Heart left ventricle (tissue), 16 donors: ENCODE results near the gene KDM5B. TPM values are rescaled to one million over a fixed set of nuclear protein-coding genes. Genes with fewer than 3 reads are reported as not detected.

Experiments used
- ATAC-seq, 4 donors: fragments of 200-7000 bp; cut with Tn5 transposase; one replicate each; pipeline ENCODE4 v1.9.1; 2020 to 2022; ENCODE audit warnings: moderate library complexity in 4 of 4, mild to moderate bottlenecking in 3 of 4, moderate number of reproducible peaks in 1 of 4
- DNase-seq, 5 donors: peaks; one replicate each; pipeline ENCODE4 v3.0.0-alpha.2; 2020
- H3K27ac ChIP-seq, 12 donors: fragments of 200-600 bp; sonication (generic) in 4 of 12; one replicate each; pipeline versions ENCODE4 v1.5.0 to v1.8.0; 2016 to 2022; ENCODE audit warnings: mild to moderate bottlenecking in 2 of 12
- H3K27me3 ChIP-seq, 9 donors: fragments of 200-600 bp; sonication (generic) in 2 of 9; one replicate each; pipeline versions ENCODE4 v1.5.1 to v1.8.0; 2016 to 2022; ENCODE audit warnings: mild to moderate bottlenecking in 3 of 9
- H3K36me3 ChIP-seq, 9 donors: fragments of 200-600 bp; sonication (generic) in 2 of 9; one replicate each; pipeline versions ENCODE4 v1.5.0 to v1.8.0; 2018 to 2022; ENCODE audit warnings: mild to moderate bottlenecking in 2 of 9
- H3K4me1 ChIP-seq, 12 donors: fragments of 200-600 bp; sonication (generic) in 4 of 12; one replicate each; pipeline versions ENCODE4 v1.5.0 to v1.8.0; 2016 to 2022; ENCODE audit warnings: mild to moderate bottlenecking in 3 of 12
- H3K4me3 ChIP-seq, 12 donors: fragments of 200-600 bp; sonication (generic) in 4 of 12; one replicate each; pipeline versions ENCODE4 v1.5.0 to v1.8.0; 2017 to 2022; ENCODE audit warnings: mild to moderate bottlenecking in 9 of 12, moderate library complexity in 4 of 12
- H3K9me3 ChIP-seq, 12 donors: fragments of 200-600 bp; sonication (generic) in 4 of 12; one replicate each; pipeline versions ENCODE4 v1.5.0 to v1.8.0; 2016 to 2022; ENCODE audit warnings: mild to moderate bottlenecking in 1 of 12
- CTCF ChIP-seq, 12 donors: fragments of 200-600 bp; sonication (generic) in 4 of 12; IDR thresholded peaks; one replicate each; pipeline versions ENCODE4 v1.5.0 to v1.8.0; 2018 to 2022; ENCODE audit warnings: antibody characterized with exemption in 12 of 12, mild to moderate bottlenecking in 5 of 12
- POLR2A ChIP-seq, 2 donors: fragments of 450-650 bp; IDR thresholded peaks; one replicate each; pipeline ENCODE4 v1.6.1; 2017; ENCODE audit warnings: antibody characterized with exemption in 2 of 2, mild to moderate bottlenecking in 2 of 2, moderate library complexity in 2 of 2
- WGBS, 4 donors: extraction: QIAGEN DNeasy Blood & Tissue Kit in 2 of 4; methylation state at CpG; one replicate each; pipeline versions ENCODE4 v1.1.5 to v1.1.7; 2013 to 2018; 5-methylcytosine and 5-hydroxymethylcytosine counted together
- intact Hi-C, 10 donors: fragments of 100-400 bp; cut with DNase I; formaldehyde crosslinking; loops; one replicate each; pipeline versions ENCODE4 v1.11.1 to v1.14.2; 2022
- polyA plus RNA-seq, 2 donors: library from polyadenylated mRNA; stranded (reverse); fragments of 200-250 nt; gene quantifications; one replicate each; pipeline ENCODE4 v1.2.3, GENCODE V29; 2013
- total RNA-seq, 9 donors: library from RNA; depleted of rRNA in 2 of 9; stranded (reverse); fragments of >200 nt in 2 of 9; fragmentation: NEBNext Ultra II Directional in 3 of 9; extraction: Animal tissue kit (Norgen Biotek cat#: 25700) in 3 of 9; gene quantifications; one replicate each; pipeline versions ENCODE4 v1.1.0 to v1.2.4, GENCODE V29; 2016 to 2023
- donor health status: ischemic (EF 13 %, LVEDD 7.1; RV severe dilation, severe dysfunction).
- donor health status: healthy with polysubstance abuse.
- donor health status: DM: no; HTN: yes; CAD: no.
- donor health status: DM: no; HTN: no; CAD: no.
- donor health status: ischemic (EF 25% LVEDD 6.9; RV normal size, moderate dysfunction).
- donor health status: ischemic (EF 25% LVEDD 5.7; RV mildly dilated, moderate dysfunction).
- donor health status: healthy.
- donor health status: DM: yes; HTN: yes; CAD: no.
- donor health status: ischemic (EF 35%, LVEDD 5.7; RV mildly dilated, moderate dysfunction).
- donor health status: nonischemic (EF 11% LVEDD 7.7; RV severe dilation, severe dysfunction).
- donor health status: DM: yes; HTN: yes; CAD: no.
- donor health status: PGD.
- donor health status: ischemic (EF 29% LVEDD 5.4; RV normal size, mild dysfunction).
- donor health status: nonischemic (EF 23%, LVEDD 6.1; RV moderate dilation, normal function).

Gene KDM5B
- total and polyA plus RNA-seq, 11 donors, result 5.2 to 22.9 (median 14.1) TPM

DNA sequence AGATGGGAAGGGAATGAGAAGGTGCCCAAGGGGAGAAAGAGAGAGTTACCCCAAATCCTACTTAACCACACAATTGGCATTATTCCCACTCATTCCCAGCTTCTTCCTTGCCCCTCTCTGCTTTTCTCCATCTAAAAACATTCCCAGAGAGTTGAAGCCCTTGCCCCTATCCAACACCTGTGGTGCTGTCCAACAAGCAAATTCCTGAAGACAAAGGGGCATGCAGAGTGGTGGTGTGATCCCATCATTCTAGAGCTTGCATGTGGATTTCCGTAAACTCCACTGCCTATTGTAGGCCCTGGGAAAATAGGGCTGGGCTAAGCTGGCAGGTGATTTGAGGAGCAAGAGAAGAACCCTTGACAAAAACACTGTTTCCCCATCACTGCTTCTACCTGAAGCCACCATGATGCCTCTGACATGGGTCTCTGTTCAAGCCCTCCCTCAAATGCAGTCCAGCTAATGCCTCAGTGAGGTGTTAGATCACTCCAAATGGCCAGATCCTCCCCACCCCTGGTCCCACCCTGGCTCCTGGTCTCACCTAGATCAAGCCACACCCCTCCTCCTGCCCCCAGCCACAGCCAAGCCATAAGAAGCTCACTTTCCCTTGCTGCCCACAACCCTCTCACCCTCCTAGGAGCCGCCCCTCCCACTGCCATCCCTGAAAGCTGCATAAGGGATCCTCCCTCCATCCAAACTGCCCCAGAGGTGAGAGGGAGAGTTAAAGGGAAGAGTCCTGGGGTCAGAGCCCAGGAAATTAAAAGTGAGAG lies 127.5 kb downstream of the KDM5B start:
- TF ChIP-seq POLR2A (IDR thresholded peaks at IDR 0.05), result no peak
- no peak for TF ChIP-seq CTCF (IDR thresholded peaks at IDR 0.05)
- Histone ChIP-seq H3K36me3 (no peaks in the 10 kb centered on the region), H3K27me3 (peaks cover 0 to 61% (median 11%) of the 10 kb centered on the region in 9 donors)

GRCh38 chr1:202679406-202680177 lies 128.6 kb downstream of the KDM5B start:
- H3K36me3 ChIP-seq, result no peaks in the 10 kb centered on the region
- H3K9me3 ChIP-seq, result peaks cover 0 to 10% (median 3%) of the 10 kb centered on the region in 12 donors
- H3K4me3 ChIP-seq, result no peak overlapping the region
- no peaks in the 10 kb centered on the region for H3K4me1 ChIP-seq
- no peak overlapping the region for H3K27ac ChIP-seq
- TF ChIP-seq CTCF (IDR thresholded peaks at IDR 0.05), result no peak
- no peak for TF ChIP-seq POLR2A (IDR thresholded peaks at IDR 0.05)
- ATAC-seq (no peak), DNase-seq (no peak)
- H3K27me3 ChIP-seq, result peaks cover 0 to 59% (median 7%) of the 10 kb centered on the region in 9 donors
- intact Hi-C loops, result no loop called here
- WGBS, 4 donors, result 64 to 76% (median 68%) methylated on average over 4 of the region's 4 CpGs

More for the DNA sequence above, 127.5 kb downstream of the KDM5B start:
- Histone ChIP-seq H3K4me1 (no peaks in the 10 kb centered on the region), H3K4me3 (no peak overlapping the region), H3K9me3 (peaks cover 0 to 10% (median 3%) of the 10 kb centered on the region in 12 donors), H3K27ac (no peak overlapping the region)
- WGBS, 4 donors, result 65 to 75% (median 68%) methylated on average over 2 of the region's 2 CpGs
- ATAC-seq (no peak), DNase-seq (no peak)
- intact Hi-C loops, result no loop called here

DNA sequence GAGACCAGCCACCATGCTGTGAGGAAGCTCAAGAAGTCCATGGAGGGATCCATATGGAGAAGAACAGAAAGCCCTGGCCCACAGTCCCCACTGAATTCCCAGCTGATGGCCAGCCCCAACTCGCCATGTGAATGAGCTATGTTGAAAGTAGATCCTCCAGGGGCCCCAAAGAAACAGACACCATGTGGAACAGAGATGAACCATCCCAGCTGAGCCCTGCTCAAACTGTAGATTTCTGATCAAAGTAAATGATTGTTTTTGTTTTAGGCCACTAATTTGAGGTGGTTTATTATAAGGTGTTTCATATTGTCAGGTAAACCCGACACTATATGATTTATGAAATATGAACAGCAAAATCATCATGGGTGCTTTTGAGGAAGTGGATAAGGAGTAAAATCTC lies 130.8 kb downstream of the KDM5B start:
- WGBS, 4 donors, result 83 to 89% (median 86%) methylated on average over 2 of the region's 2 CpGs
- no peak for TF ChIP-seq CTCF (IDR thresholded peaks at IDR 0.05)
- no peak for TF ChIP-seq POLR2A (IDR thresholded peaks at IDR 0.05)
- ATAC-seq (no peak), DNase-seq (no peak)
- Histone ChIP-seq H3K27ac (no peak overlapping the region), H3K9me3 (peaks cover 0 to 10% (median 3%) of the 10 kb centered on the region in 12 donors), H3K4me1 (no peaks in the 10 kb centered on the region), H3K36me3 (no peaks in the 10 kb centered on the region), H3K27me3 (peaks cover 0 to 55% (median 7%) of the 10 kb centered on the region in 9 donors), H3K4me3 (no peak overlapping the region)
- intact Hi-C loops, result no loop called here

Other genes with a start within 250 kb of the KDM5B start
- under 1 TPM in 4 of 9 donors, not detected in 5; 0.03 to 0.09 (median 0.07) TPM for gene SYT2, start 98.0 kb downstream of the KDM5B start, total RNA-seq
- gene SYT2, start 98.0 kb downstream of the KDM5B start, polyA plus RNA-seq, result under 1 TPM in 1 of 2 donors, not detected in 1; 0.04 TPM
- gene PCAT6, start 2.5 kb upstream of the KDM5B start, total RNA-seq, result 1 to 10 TPM in 5 of 9 donors, under 1 TPM in 3, not detected in 1; 0.39 to 2.5 (median 1.0) TPM
- 1 to 10 TPM in 1 of 2 donors, under 1 TPM in 1; 0.55 to 1.9 TPM for gene PCAT6, start 2.5 kb upstream of the KDM5B start, polyA plus RNA-seq
- 1 to 10 TPM; 3.6 to 9.2 (median 5.3) TPM for gene RABIF, start 80.7 kb upstream of the KDM5B start, total RNA-seq
- 10 to 100 TPM in 1 of 2 donors, 1 to 10 TPM in 1; 3.8 to 12.1 TPM for gene RABIF, start 80.7 kb upstream of the KDM5B start, polyA plus RNA-seq
- 10 to 100 TPM; 16.1 to 30.1 (median 21.5) TPM for gene KLHL12, start 118.8 kb upstream of the KDM5B start, total RNA-seq
- 10 to 100 TPM; 10.4 to 17.2 TPM for gene KLHL12, start 118.8 kb upstream of the KDM5B start, polyA plus RNA-seq
- gene ADIPOR1, start 149.9 kb upstream of the KDM5B start, total RNA-seq, result 100 to 1,000 TPM in 5 of 9 donors, 10 to 100 TPM in 4; 91.4 to 155 (median 102) TPM
- 100 to 1,000 TPM in 1 of 2 donors, 10 to 100 TPM in 1; 57.4 to 154 TPM for gene ADIPOR1, start 149.9 kb upstream of the KDM5B start, polyA plus RNA-seq
- 100 to 1,000 TPM; 146 to 274 (median 190) TPM for gene CYB5R1, start 158.8 kb upstream of the KDM5B start, total RNA-seq
- gene CYB5R1, start 158.8 kb upstream of the KDM5B start, polyA plus RNA-seq, result 100 to 1,000 TPM; 128 to 286 TPM
- 10 to 100 TPM; 20.0 to 34.8 (median 29.9) TPM for gene TMEM183A, start 199.0 kb upstream of the KDM5B start, total RNA-seq
- 10 to 100 TPM in 1 of 2 donors, 1 to 10 TPM in 1; 9.5 to 45.7 TPM for gene TMEM183A, start 199.0 kb upstream of the KDM5B start, polyA plus RNA-seq
- 10 to 100 TPM; 15.4 to 50.3 (median 36.9) TPM for gene PPFIA4, start 218.1 kb upstream of the KDM5B start, total RNA-seq
- 10 to 100 TPM; 11.2 to 35.5 TPM for gene PPFIA4, start 218.1 kb upstream of the KDM5B start, polyA plus RNA-seq